Measurements from ENCODE around the gene TIE1. TPM values are rescaled to one million over a fixed set of nuclear protein-coding genes. Genes with fewer than 3 reads are reported as not detected.

Gene TIE1
- total RNA-seq, 4 donors from 2014 or later = 11.4 to 49.3 (median 30.2) TPM

GRCh38 chr1:43276673-43277072, 24.1 kb upstream of the TIE1 start:
- no peak for TF ChIP-seq CTCF (IDR thresholded peaks at IDR 0.05)
- TF ChIP-seq EP300 (IDR thresholded peaks at IDR 0.05) = no peak
- H3K27me3 ChIP-seq = peaks cover 18% of the 10 kb centered on the region
- H3K4me1 ChIP-seq = no peaks in the 10 kb centered on the region
- no peaks in the 10 kb centered on the region for H3K9me3 ChIP-seq
- no peak overlapping the region for H3K4me3 ChIP-seq
- no peak for ATAC-seq
- no peak overlapping the region for H3K27ac ChIP-seq
- WGBS, 2 donors (ENCODE audit: low coverage in 1 of 2) = 58% methylated on average over 2 of the region's 7 CpGs; no CpG with 5 or more reads in 1 of the 2 donors
- H3K36me3 ChIP-seq = no peaks in the 10 kb centered on the region

- ATAC-seq = no peak
- Histone ChIP-seq H3K27ac (no peak overlapping the region), H3K36me3 (no peaks in the 10 kb centered on the region), H3K27me3 (peaks cover 12% of the 10 kb centered on the region), H3K4me1 (no peaks in the 10 kb centered on the region), H3K4me3 (no peak overlapping the region), H3K9me3 (no peaks in the 10 kb centered on the region)
- 92% methylated on average over 3 of the region's 7 CpGs; no CpG with 5 or more reads in 1 of the 2 donors for WGBS, 2 donors (ENCODE audit: low coverage in 1 of 2)
- no peak for TF ChIP-seq POLR2AphosphoS5 (IDR thresholded peaks at IDR 0.05)
- no peak for TF ChIP-seq CTCF (IDR thresholded peaks at IDR 0.05)
- no peak for TF ChIP-seq EP300 (IDR thresholded peaks at IDR 0.05)
- TF ChIP-seq POLR2A (IDR thresholded peaks at IDR 0.05) = no peak
Observed at GRCh38 chr1:43277116-43277876, 23.5 kb upstream of the TIE1 start.

- no CpG with 5 or more reads among the region's 5 CpGs for WGBS, 2 donors (ENCODE audit: low coverage in 1 of 2)
- Histone ChIP-seq H3K9me3 (no peaks in the 10 kb centered on the region), H3K27ac (no peak overlapping the region), H3K36me3 (no peaks in the 10 kb centered on the region), H3K4me3 (no peak overlapping the region), H3K27me3 (no peaks in the 10 kb centered on the region), H3K4me1 (no peaks in the 10 kb centered on the region)
- ATAC-seq = no peak
- no peak for TF ChIP-seq POLR2AphosphoS5 (IDR thresholded peaks at IDR 0.05)
- TF ChIP-seq CTCF (IDR thresholded peaks at IDR 0.05) = no peak
- no peak for TF ChIP-seq POLR2A (IDR thresholded peaks at IDR 0.05)
- TF ChIP-seq EP300 (IDR thresholded peaks at IDR 0.05) = no peak
Observed at GRCh38 chr1:43279161-43279560, 21.6 kb upstream of the TIE1 start.

GRCh38 chr1:43279666-43280065, 21.1 kb upstream of the TIE1 start:
- 93% methylated on average over 5 of the region's 6 CpGs; no CpG with 5 or more reads in 1 of the 2 donors for WGBS, 2 donors (ENCODE audit: low coverage in 1 of 2)
- ATAC-seq = no peak

More at GRCh38 chr1:43279666-43280065, 21.1 kb upstream of the TIE1 start:
- Histone ChIP-seq H3K9me3 (no peaks in the 10 kb centered on the region), H3K27me3 (peaks cover under 1% of the 10 kb centered on the region), H3K36me3 (no peaks in the 10 kb centered on the region), H3K4me3 (no peak overlapping the region), H3K27ac (no peak overlapping the region), H3K4me1 (no peaks in the 10 kb centered on the region)
- TF ChIP-seq CTCF (IDR thresholded peaks at IDR 0.05) = no peak
- no peak for TF ChIP-seq POLR2AphosphoS5 (IDR thresholded peaks at IDR 0.05)
- TF ChIP-seq EP300 (IDR thresholded peaks at IDR 0.05) = no peak
- no peak for TF ChIP-seq POLR2A (IDR thresholded peaks at IDR 0.05)

All from gastroesophageal sphincter (tissue), 4 donors.